Kidney capillary endothelial cell (primary cell): ENCODE results near the gene PLEKHA1.

Experiments used
- DNase-seq: peaks from one replicate; pipeline ENCODE4 v3.0.0-alpha.2; 2018; ENCODE audit warnings: low spot score

PLEKHA1 gene

GRCh38 chr10:122379041-122379440, 4.5 kb downstream of the PLEKHA1 start:
- DNase-seq: no peak

GRCh38 chr10:122379537-122379936, 5.0 kb downstream of the PLEKHA1 start:
- no peak for DNase-seq

- no peak for DNase-seq
Observed at GRCh38 chr10:122380703-122381102, 6.2 kb downstream of the PLEKHA1 start.

- DNase-seq: no peak
Observed at GRCh38 chr10:122381680-122382079, 7.2 kb downstream of the PLEKHA1 start.

GRCh38 chr10:122386514-122386913, 12.0 kb downstream of the PLEKHA1 start:
- no peak for DNase-seq

- no peak for DNase-seq
Observed at GRCh38 chr10:122387572-122387971, 13.1 kb downstream of the PLEKHA1 start.

GRCh38 chr10:122388287-122388997, 13.9 kb downstream of the PLEKHA1 start:
- DNase-seq: no peak

GRCh38 chr10:122390271-122390670, 15.8 kb downstream of the PLEKHA1 start:
- no peak for DNase-seq

- no peak for DNase-seq
Observed at GRCh38 chr10:122390679-122391078, 16.2 kb downstream of the PLEKHA1 start.

GRCh38 chr10:122391875-122392274, 17.4 kb downstream of the PLEKHA1 start:
- no peak for DNase-seq

GRCh38 chr10:122392835-122393234, 18.3 kb downstream of the PLEKHA1 start:
- DNase-seq: no peak

- no peak for DNase-seq
Observed at GRCh38 chr10:122393288-122393687, 18.8 kb downstream of the PLEKHA1 start.

- no peak for DNase-seq
Observed at GRCh38 chr10:122402548-122403131, 28.1 kb downstream of the PLEKHA1 start.

- no peak for DNase-seq
Observed at GRCh38 chr10:122404576-122404975, 30.1 kb downstream of the PLEKHA1 start.

GRCh38 chr10:122407375-122408125, 33.0 kb downstream of the PLEKHA1 start:
- no peak for DNase-seq

- DNase-seq: no peak
Observed at GRCh38 chr10:122413327-122413726, 38.8 kb downstream of the PLEKHA1 start.

- no peak for DNase-seq
Observed at GRCh38 chr10:122417667-122418066, 43.2 kb downstream of the PLEKHA1 start.

- DNase-seq: no peak
Observed at GRCh38 chr10:122419016-122419415, 44.5 kb downstream of the PLEKHA1 start.

- no peak for DNase-seq
Observed at GRCh38 chr10:122419876-122420623, 45.5 kb downstream of the PLEKHA1 start.

GRCh38 chr10:122420624-122421007, 46.1 kb downstream of the PLEKHA1 start:
- DNase-seq: no peak

- no peak for DNase-seq
Observed at GRCh38 chr10:122421054-122421625, 46.6 kb downstream of the PLEKHA1 start.

GRCh38 chr10:122421742-122422141, 47.2 kb downstream of the PLEKHA1 start:
- no peak for DNase-seq
